Measurements from ENCODE around the gene MOB2.

- TF ChIP-seq POLR2AphosphoS5 (IDR thresholded peaks at IDR 0.05; ENCODE audit: low read depth, low read length) (no peak), TAF1 (IDR thresholded peaks at IDR 0.05; ENCODE audit: borderline replicate concordance, insufficient read depth, low read length) (no peak), REST (IDR thresholded peaks at IDR 0.05; ENCODE audit: insufficient read depth in 1 of 2, low read depth in 2 of 2, low read length in 2 of 2) (no peak), SIN3A (IDR thresholded peaks at IDR 0.05; ENCODE audit: borderline replicate concordance, insufficient read depth, low read length) (no peak), FOXP2 (optimal IDR thresholded peaks at IDR 0.05; ENCODE audit: borderline replicate concordance, extremely low read depth, extremely low read length, insufficient read depth) (no peak)
These were observed 46.8 kb upstream of the MOB2 start for GRCh38 chr11:1533342-1533725.

Data from PFSK-1 (cell line).